Hematopoietic multipotent progenitor cell treated with erythropoietin and hydrocortisone succinate and interleukin-3 and kit ligand, for 4 days (in vitro differentiated cells): ENCODE measurements around the gene EPS8.
"Not testable (repeated sequence)": the region's sequence is repeated elsewhere in the genome, so short reads cannot be mapped to it uniquely, and the experiment has no call there.

Experiments used
- DNase-seq: peaks from one replicate; pipeline ENCODE4 v3.0.0-alpha.2; 2015

The EPS8 gene

GRCh38 chr12:15634010-15634683, 155.0 kb downstream of the EPS8 start:
- DNase-seq = peak; percentile 27

GRCh38 chr12:15633201-15633600, 156.0 kb downstream of the EPS8 start:
- no peak for DNase-seq

GRCh38 chr12:15632708-15633107, 156.5 kb downstream of the EPS8 start:
- no peak for DNase-seq

GRCh38 chr12:15631007-15631715, 158.0 kb downstream of the EPS8 start:
- no peak for DNase-seq

GRCh38 chr12:15629761-15630160, 159.4 kb downstream of the EPS8 start:
- DNase-seq = no peak

- peak; percentile 51 for DNase-seq
Observed at GRCh38 chr12:15629108-15629507, 160.1 kb downstream of the EPS8 start.

- peak; percentile 67 for DNase-seq
Observed at GRCh38 chr12:15627995-15628945, 160.9 kb downstream of the EPS8 start.

- no peak for DNase-seq
Observed at GRCh38 chr12:15625075-15625474, 164.1 kb downstream of the EPS8 start.

- DNase-seq = no peak
Observed at GRCh38 chr12:15620741-15621539, 168.2 kb downstream of the EPS8 start.

- DNase-seq = not testable (repeated sequence)
Observed at GRCh38 chr12:15616495-15616894, 172.7 kb downstream of the EPS8 start.

- DNase-seq = no peak
Observed at GRCh38 chr12:15613981-15614380, 175.2 kb downstream of the EPS8 start.

GRCh38 chr12:15608941-15609340, 180.2 kb downstream of the EPS8 start:
- no peak for DNase-seq

GRCh38 chr12:15608406-15608805, 180.8 kb downstream of the EPS8 start:
- DNase-seq = no peak

- DNase-seq = no peak
Observed at GRCh38 chr12:15605881-15606590, 183.2 kb downstream of the EPS8 start.

GRCh38 chr12:15603474-15604085, 185.6 kb downstream of the EPS8 start:
- DNase-seq = no peak

- no peak for DNase-seq
Observed at GRCh38 chr12:15602051-15602672, 187.0 kb downstream of the EPS8 start.

- no peak for DNase-seq
Observed at GRCh38 chr12:15601210-15601800, 187.9 kb downstream of the EPS8 start.

GRCh38 chr12:15600223-15600935, 188.8 kb downstream of the EPS8 start:
- DNase-seq = no peak

- peak; percentile 37 for DNase-seq
Observed at GRCh38 chr12:15599266-15600037, 189.7 kb downstream of the EPS8 start.
